ENCODE data around the gene DNAAF3.
"Not testable (repeated sequence)": the region's sequence is repeated elsewhere in the genome, so short reads cannot be mapped to it uniquely, and the experiment has no call there.

DNAAF3 gene

DNA sequence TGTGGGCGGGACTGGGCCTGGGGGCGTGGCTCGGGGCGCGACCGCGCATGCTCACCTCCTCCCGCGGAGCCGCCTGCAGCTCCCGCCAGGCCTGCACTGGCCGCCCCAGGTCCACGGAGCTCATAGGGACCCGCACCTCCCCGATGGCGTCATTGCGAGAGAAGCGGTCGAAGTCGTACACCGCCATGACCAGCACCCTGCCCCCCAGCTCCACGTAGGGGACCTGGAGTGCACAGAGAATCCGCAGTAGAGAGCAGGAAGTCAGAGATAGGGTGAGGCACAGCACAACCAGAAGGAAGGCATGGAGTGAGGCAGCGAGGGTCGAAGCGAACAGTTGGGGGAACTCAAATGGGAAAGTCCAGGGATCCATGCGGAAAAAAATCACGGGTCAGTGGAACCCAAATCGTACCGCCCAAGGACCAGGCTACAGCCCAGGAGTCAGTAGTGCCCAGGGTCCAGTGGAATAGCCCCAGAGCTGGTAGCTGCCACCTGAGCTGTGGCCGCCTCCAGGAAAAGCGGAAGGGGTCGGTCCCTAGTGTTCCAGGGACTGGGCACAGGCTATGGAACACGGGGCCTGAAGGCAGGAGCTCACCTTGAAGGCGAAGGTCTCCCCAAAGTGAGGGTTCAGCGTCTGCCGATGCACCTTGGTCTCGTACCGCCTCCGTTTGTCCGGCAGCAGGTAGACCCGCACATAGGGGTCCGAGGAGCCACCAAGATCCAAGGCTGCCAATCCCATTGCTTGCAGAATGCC, 8.9 kb upstream of the DNAAF3 start:
- no peak for DNase-seq

GRCh38 chr19:55174425-55175116, 8.2 kb upstream of the DNAAF3 start:
- DNase-seq: no peak

- DNase-seq: peak; percentile 71
Measured at GRCh38 chr19:55173714-55174409, 7.4 kb upstream of the DNAAF3 start.

GRCh38 chr19:55173186-55173713, 6.8 kb upstream of the DNAAF3 start:
- DNase-seq: no peak

GRCh38 chr19:55172741-55173140, 6.3 kb upstream of the DNAAF3 start:
- no peak for DNase-seq

GRCh38 chr19:55172318-55172717, 5.9 kb upstream of the DNAAF3 start:
- DNase-seq: not testable (repeated sequence)

GRCh38 chr19:55171440-55171839, 5.0 kb upstream of the DNAAF3 start:
- no peak for DNase-seq

GRCh38 chr19:55169136-55169535, 2.7 kb upstream of the DNAAF3 start:
- DNase-seq: no peak

DNA sequence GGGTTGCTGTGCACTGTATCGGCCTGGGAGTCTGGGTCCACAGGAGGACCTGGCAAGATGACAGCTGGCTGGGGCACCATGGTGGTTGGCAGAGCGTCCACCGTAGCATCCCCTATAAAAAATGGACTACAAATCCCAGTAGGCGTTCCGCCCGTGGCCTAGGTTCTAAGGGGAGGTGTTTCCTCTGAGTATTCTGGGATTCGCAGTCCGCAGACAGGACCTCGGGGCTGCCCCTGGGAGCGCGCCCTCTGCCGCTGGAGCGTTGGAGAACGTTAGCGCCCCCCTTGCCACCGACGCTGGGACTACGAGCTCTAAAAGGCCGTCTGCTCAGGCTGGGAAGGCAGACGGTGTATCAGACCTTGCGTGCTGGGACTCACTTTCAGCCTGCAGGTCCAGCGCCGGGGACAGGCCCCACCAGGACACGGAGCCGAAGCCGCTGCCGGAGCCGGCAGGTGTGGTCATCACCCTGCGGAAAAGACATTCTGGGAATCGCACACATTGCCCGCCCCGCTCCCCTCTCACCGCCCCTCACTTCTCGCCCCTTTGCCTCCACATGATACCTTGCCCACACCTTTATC, 372 bp downstream of the DNAAF3 start:
- DNase-seq: peak; percentile 77

DNA sequence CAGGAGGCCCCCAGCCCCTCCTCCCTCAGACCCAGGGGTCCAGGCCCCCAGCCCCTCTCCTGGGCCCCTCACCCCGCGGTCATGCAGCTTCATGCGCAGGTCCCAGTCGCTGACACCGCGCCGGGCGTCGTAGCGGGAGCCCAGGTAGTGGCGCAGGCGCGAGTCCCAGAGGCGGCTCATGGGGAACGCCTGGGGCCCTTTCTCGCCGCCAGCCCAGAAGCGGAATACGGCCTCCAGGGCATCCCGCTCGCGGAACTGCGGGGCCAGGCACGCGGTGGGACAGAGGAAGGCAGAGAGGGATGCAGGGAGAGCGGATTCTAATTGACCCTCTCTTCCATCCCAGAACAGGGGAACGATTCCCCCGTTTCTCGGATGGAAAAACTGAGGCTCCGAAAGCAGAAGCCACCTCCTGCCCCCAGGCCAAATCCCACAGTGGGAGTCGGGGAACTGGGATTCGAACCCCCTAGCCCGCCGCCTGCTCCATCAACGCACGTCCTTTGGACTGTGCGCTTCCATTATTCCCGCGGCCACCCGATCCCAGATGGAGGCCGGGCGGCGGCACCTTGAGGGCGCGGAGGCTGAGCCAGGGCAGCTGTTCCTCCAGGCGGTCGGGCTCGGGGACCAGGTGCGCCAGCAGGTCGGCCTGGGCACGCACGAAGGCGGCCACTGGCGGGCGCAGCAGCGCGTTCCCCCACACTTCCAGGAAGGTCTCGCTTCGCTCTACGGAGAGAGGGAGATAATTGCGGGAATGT, 4.7 kb downstream of the DNAAF3 start:
- DNase-seq: no peak

- no peak for DNase-seq
Measured at GRCh38 chr19:55160986-55161365, 5.4 kb downstream of the DNAAF3 start.

GRCh38 chr19:55160128-55160985, 6.1 kb downstream of the DNAAF3 start:
- peak; percentile 96 for DNase-seq

- no peak for DNase-seq
Measured at GRCh38 chr19:55158848-55159749, 7.3 kb downstream of the DNAAF3 start.

DNA sequence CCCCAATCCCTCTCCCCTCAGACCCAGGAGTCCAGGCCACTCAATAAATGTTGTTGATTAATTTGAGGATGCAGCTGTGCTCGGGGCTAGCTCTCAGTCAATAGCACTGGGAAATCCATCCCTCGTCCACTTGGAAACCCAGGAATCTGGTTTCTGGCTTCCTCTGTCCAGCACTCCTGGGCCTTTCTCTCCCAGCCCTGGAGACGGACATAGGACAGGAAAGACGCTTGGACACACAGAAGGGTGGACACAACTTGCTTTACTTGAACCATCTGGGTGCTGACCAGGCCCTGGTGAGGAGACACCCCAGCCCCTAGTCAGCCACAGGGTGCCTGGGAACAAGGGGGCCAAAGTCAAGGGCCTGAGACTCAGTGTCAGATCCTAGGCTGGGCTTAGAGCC, 8.0 kb downstream of the DNAAF3 start:
- DNase-seq: no peak

- DNase-seq: no peak
Measured at GRCh38 chr19:55157064-55157908, 9.1 kb downstream of the DNAAF3 start, which contains the start of gene TNNI3. Gene TNNI3, minus strand, starts transcription at chr19:55157732. Its CDS starts 143 bp downstream, at chr19:55157589.

- DNase-seq: peak; percentile 72
Measured at GRCh38 chr19:55156202-55157063, 10.0 kb downstream of the DNAAF3 start.

DNA sequence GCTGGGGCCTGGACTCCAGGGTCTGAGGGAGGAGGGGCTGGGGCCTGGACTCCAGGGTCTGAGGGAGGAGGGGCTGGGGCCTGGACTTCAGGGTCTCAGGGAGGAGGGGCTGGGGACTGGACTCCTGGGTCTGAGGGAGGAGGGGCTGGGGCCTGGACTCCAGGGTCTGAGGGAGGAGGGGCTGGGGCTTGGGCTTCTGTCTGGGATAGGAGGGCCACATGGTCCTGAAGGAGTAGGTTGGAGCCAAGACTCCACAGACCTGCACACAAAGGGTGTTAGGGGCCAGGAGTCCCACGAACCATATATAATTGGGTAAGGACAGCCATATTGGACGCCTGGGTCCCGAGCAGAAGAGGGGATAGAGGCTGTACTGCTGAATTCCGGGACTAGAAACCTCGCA, 10.6 kb downstream of the DNAAF3 start:
- DNase-seq: not testable (repeated sequence)

DNA sequence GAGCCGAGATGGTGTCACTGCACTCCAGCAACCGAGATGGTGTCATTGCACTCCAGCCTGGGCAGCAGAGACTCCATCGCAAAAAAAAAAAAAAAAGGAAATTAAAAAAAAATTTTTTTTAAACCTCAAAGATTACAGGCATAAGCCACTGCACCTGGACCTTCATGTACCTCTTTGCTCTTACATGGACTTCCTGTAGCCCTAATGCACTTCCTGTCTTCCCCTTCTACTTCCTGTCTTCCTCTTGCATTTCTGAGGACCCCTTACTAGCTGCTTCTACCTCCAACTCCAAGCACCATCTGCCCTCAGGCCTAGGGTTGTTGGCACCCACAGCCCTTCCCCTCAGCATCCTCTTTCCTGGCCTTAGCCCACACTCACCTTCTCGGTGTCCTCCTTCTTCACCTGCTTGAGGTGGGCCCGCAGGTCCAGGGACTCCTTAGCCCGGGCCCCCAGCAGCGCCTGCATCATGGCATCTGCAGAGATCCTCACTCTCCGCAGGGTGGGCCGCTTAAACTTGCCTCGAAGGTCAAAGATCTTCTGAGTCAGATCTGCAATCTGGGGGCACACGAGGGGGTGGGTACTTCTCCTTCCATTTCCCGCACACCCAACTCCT, 12.7 kb downstream of the DNAAF3 start:
- no peak for DNase-seq
